GM10248 (cell line): ENCODE results near the gene SMIM14.
"Not testable (repeated sequence)": the region's sequence is repeated elsewhere in the genome, so short reads cannot be mapped to it uniquely, and the experiment has no call there.

Experiments
- CTCF ChIA-PET: fragments of 300-600 bp; sonication (Branson Sonifier 250); formaldehyde crosslinking; extraction: SDS; loops from one replicate; lab custom pipeline; 2021; ENCODE audit warnings: antibody characterized with exemption; lab: Yijun Ruan, JAX
- POLR2A ChIA-PET: fragments of 350-650 bp; sonication (Branson Sonifier 250); formaldehyde crosslinking; extraction: SDS; loops from one replicate; lab custom pipeline; 2020; ENCODE audit warnings: antibody characterized with exemption; lab: Yijun Ruan, JAX
- DNase-seq: peaks from one replicate; pipeline ENCODE4 v3.0.0; 2012; ENCODE audit errors: extremely low spot score
- CTCF ChIP-seq: IDR thresholded peaks from 2 replicates; pipeline ENCODE4 v1.5.1; 2012; ENCODE audit warnings: mild to moderate bottlenecking, low read depth; ENCODE audit errors: extremely low read depth, missing control alignments, control extremely low read depth

SMIM14 gene

GRCh38 chr4:39544580-39545315, 93.9 kb downstream of the SMIM14 start:
- no peak for TF ChIP-seq CTCF
- CTCF ChIA-PET: no interaction called here
- POLR2A ChIA-PET: no interaction called here
- no peak for DNase-seq

- DNase-seq, POLR2A ChIA-PET: not testable (repeated sequence)
- CTCF ChIA-PET: interaction anchor here (1.2 kb wide), 1 partner anchor 17 kb away, joined by 3 read pairs; the partner anchor contains the start of gene UGDH
Observed at GRCh38 chr4:39544080-39544479, 94.6 kb downstream of the SMIM14 start.

- DNase-seq: no peak
- ChIA-PET POLR2A (interaction anchor here (0.6 kb wide), 2 partner anchors 162 to 182 kb away, joined by 3 read pairs; no protein-coding TSS in a partner anchor), CTCF (interaction anchor here (1.2 to 2.4 kb wide), 3 partner anchors 16 to 23 kb away, joined by 3 to 12 read pairs (median 3); partner anchors contain the start of gene UGDH)
- no peak for TF ChIP-seq CTCF
Observed at GRCh38 chr4:39543034-39543433, 95.6 kb downstream of the SMIM14 start.

- no peak for DNase-seq
- CTCF ChIA-PET: interaction anchor here (1.2 to 2.4 kb wide), 3 partner anchors 19 to 27 kb away, joined by 3 to 12 read pairs (median 4); no protein-coding TSS in a partner anchor
- TF ChIP-seq CTCF: no peak
- POLR2A ChIA-PET: interaction anchor here (0.6 kb wide), 2 partner anchors 162 to 183 kb away, joined by 3 read pairs; no protein-coding TSS in a partner anchor
Observed at GRCh38 chr4:39542611-39543012, 96.1 kb downstream of the SMIM14 start.

- ChIA-PET CTCF (interaction anchor here (1.2 to 2.4 kb wide), 3 partner anchors 19 to 27 kb away, joined by 3 to 12 read pairs (median 4); no protein-coding TSS in a partner anchor), POLR2A (interaction anchor here (0.6 kb wide), 1 partner anchor 163 kb away, joined by 3 read pairs; no protein-coding TSS in a partner anchor)
Observed at GRCh38 chr4:39541987-39542610, 96.6 kb downstream of the SMIM14 start.

GRCh38 chr4:39539089-39539611, 99.5 kb downstream of the SMIM14 start:
- TF ChIP-seq CTCF: no peak
- CTCF ChIA-PET: interaction anchor here (0.6 to 1.3 kb wide), 3 partner anchors 10 to 123 kb away, joined by 3 to 4 read pairs (median 3); no protein-coding TSS in a partner anchor
- DNase-seq: no peak
- POLR2A ChIA-PET: no interaction called here

More at GRCh38 chr4:39541987-39542610, 96.6 kb downstream of the SMIM14 start:
- no peak for TF ChIP-seq CTCF
- no peak for DNase-seq
